NT2/D1 (cell line): ENCODE results near the gene PIK3CD.

Experiments
- SUZ12 ChIP-seq: IDR thresholded peaks from 2 replicates; pipeline ENCODE4 v1.6.1; 2011; ENCODE audit not compliant: insufficient read length, insufficient read depth; ENCODE audit errors: extremely low read depth
- YY1 ChIP-seq: IDR thresholded peaks from 2 replicates; pipeline ENCODE4 v1.6.1; 2011; ENCODE audit not compliant: insufficient read length, insufficient read depth

DNA sequence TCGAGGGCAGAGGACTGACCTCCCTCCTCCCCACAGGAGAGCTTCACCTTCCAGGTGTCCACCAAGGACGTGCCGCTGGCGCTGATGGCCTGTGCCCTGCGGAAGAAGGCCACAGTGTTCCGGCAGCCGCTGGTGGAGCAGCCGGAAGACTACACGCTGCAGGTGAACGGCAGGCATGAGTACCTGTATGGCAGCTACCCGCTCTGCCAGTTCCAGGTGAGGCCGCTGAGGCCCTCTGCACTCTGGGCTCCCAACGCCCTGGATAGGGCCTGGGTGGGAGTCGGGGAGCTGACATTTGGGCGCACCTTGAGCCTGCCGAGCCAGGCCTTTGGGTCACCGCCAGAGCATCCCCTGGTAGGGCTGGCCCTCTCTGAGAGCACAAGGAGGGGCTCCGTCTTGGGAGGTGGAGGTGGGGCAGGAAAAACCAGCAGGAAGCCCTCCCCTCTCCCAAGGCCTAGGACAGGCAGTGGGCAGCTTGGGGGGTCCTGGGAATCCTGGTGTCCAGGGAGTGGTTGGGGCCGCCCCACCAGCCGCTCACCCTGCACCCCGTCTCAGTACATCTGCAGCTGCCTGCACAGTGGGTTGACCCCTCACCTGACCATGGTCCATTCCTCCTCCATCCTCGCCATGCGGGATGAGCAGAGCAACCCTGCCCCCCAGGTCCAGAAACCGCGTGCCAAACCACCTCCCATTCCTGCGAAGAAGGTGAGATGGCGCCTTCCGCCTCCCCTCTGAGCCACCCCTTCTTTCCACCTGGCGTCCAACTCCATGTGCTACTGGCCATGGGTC lies 65.1 kb downstream of the PIK3CD start:
- TF ChIP-seq YY1 (no peak), SUZ12 (no peak)
